ENCODE results near the gene NDUFS4. TPM values are rescaled to one million over a fixed set of nuclear protein-coding genes. Genes with fewer than 3 reads are reported as not detected.
A peak's percentile ranks its signal among the peaks of the same experiment; 100 is the strongest.
"Not testable (repeated sequence)": the region's sequence is repeated elsewhere in the genome, so short reads cannot be mapped to it uniquely, and the experiment has no call there.

NDUFS4 gene
- total RNA-seq, 1 experiment from 2014 or later, result 122 TPM

- DNase-seq (ENCODE audit: low read depth), result not testable (repeated sequence)
Observed at GRCh38 chr5:53660573-53660972, 100.1 kb downstream of the NDUFS4 start.

- not testable (repeated sequence) for DNase-seq (ENCODE audit: low read depth)
Observed at GRCh38 chr5:53665313-53665712, 104.9 kb downstream of the NDUFS4 start.

GRCh38 chr5:53667621-53668020 lies 107.2 kb downstream of the NDUFS4 start:
- no peak for DNase-seq (ENCODE audit: low read depth)

- DNase-seq (ENCODE audit: low read depth), result no peak
Observed at GRCh38 chr5:53671447-53671846, 111.0 kb downstream of the NDUFS4 start.

GRCh38 chr5:53674121-53674520 lies 113.7 kb downstream of the NDUFS4 start:
- DNase-seq (ENCODE audit: low read depth), result no peak

- no peak for DNase-seq (ENCODE audit: low read depth)
Observed at GRCh38 chr5:53677632-53678031, 117.2 kb downstream of the NDUFS4 start.

GRCh38 chr5:53678981-53679660 lies 118.7 kb downstream of the NDUFS4 start:
- no peak for DNase-seq (ENCODE audit: low read depth)

GRCh38 chr5:53681079-53681478 lies 120.6 kb downstream of the NDUFS4 start:
- no peak for DNase-seq (ENCODE audit: low read depth)

- DNase-seq (ENCODE audit: low read depth), result no peak
Observed at GRCh38 chr5:53691014-53691413, 130.6 kb downstream of the NDUFS4 start.

GRCh38 chr5:53694520-53695022 lies 134.1 kb downstream of the NDUFS4 start:
- no peak for DNase-seq (ENCODE audit: low read depth)

- not testable (repeated sequence) for DNase-seq (ENCODE audit: low read depth)
Observed at GRCh38 chr5:53710405-53710804, 150.0 kb downstream of the NDUFS4 start.

- DNase-seq (ENCODE audit: low read depth), result peak; percentile 54
Observed at GRCh38 chr5:53712327-53712726, 151.9 kb downstream of the NDUFS4 start.

- DNase-seq (ENCODE audit: low read depth), result no peak
Observed at GRCh38 chr5:53713978-53714666, 153.7 kb downstream of the NDUFS4 start.

- no peak for DNase-seq (ENCODE audit: low read depth)
Observed at GRCh38 chr5:53714667-53715010, 154.2 kb downstream of the NDUFS4 start.

- no peak for DNase-seq (ENCODE audit: low read depth)
Observed at GRCh38 chr5:53726121-53726520, 165.7 kb downstream of the NDUFS4 start.

- peak; percentile 21 for DNase-seq (ENCODE audit: low read depth)
Observed at GRCh38 chr5:53730943-53731342, 170.5 kb downstream of the NDUFS4 start.

Other genes starting within 250 kb of the NDUFS4 start
- 56.2 and 71.8 TPM in 2 replicates for gene FST, start 80.0 kb upstream of the NDUFS4 start, total RNA-seq (2014; rRNA removed; shearing (Covaris generic))